Measurements from ENCODE around the gene RDH12. TPM values are rescaled to one million over a fixed set of nuclear protein-coding genes. Genes with fewer than 3 reads are reported as not detected.

RDH12 gene
- total and polyA plus RNA-seq, 2 donors (not counting 1 experiment from before 2014, with no cell fraction given): not detected

DNA sequence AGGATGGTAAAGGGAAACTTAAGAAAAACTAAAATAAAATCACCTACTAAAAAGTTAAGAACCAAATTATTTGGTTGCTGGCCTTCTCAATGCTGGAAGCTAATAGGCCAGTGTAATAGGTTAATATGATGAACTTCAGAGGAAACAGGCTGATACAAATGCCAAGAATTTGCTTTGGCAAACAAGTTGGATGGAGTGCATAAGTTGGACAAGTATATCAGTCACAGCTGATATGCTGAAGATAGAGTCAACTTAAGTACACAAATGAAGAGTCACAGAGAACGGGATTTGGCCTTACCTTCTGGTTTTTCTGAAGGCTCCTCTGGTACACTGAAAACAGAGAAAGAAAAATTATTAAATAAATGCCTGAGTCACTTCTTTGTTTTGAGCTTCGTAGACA, 66.5 kb downstream of the RDH12 start:
- no peak overlapping the region for H3K4me2 ChIP-seq (ENCODE audit: extremely low read depth, insufficient read depth, low read length)
- no peak for TF ChIP-seq CTCF (conservative IDR thresholded peaks at IDR 0.05 in 1 of 2, IDR thresholded peaks at IDR 0.05 in 1 of 2; ENCODE audit: low read depth in 1 of 2, low read length in 2 of 2)
- TF ChIP-seq EZH2 (IDR thresholded peaks at IDR 0.05; ENCODE audit: low read length, missing control alignments): no peak
- H3K79me2 ChIP-seq (ENCODE audit: control insufficient read depth, insufficient read depth, low read length): no peaks in the 10 kb centered on the region
- H3K4me1 ChIP-seq (ENCODE audit: control insufficient read depth, extremely low read depth, insufficient read depth, low read length): no peaks in the 10 kb centered on the region
- no peak overlapping the region for H3K4me3 ChIP-seq (replicated peaks in 1 of 4; ENCODE audit: control extremely low read depth in 1 of 4, insufficient read depth in 1 of 4, low read depth in 3 of 4, low read length in 4 of 4)
- no peak overlapping the region for H2AFZ ChIP-seq (ENCODE audit: low read length)
- H4K20me1 ChIP-seq (ENCODE audit: control insufficient read depth, extremely low read depth, insufficient read depth, low read length): no peaks in the 10 kb centered on the region
- H3K36me3 ChIP-seq (ENCODE audit: control insufficient read depth, insufficient read depth, low read length): peaks cover 3% of the 10 kb centered on the region
- no peak overlapping the region for H3K27ac ChIP-seq (ENCODE audit: insufficient read depth, low read length)
- no peaks in the 10 kb centered on the region for H3K27me3 ChIP-seq (ENCODE audit: control insufficient read depth, insufficient read depth, low read length)
- no peak for DNase-seq (ENCODE audit: low read depth in 2 of 2)
- no peak overlapping the region for H3K9ac ChIP-seq (ENCODE audit: insufficient read depth, low read length)
- H3K9me3 ChIP-seq (ENCODE audit: control insufficient read depth, insufficient read depth, low read depth, low read length): no peaks in the 10 kb centered on the region

DNA sequence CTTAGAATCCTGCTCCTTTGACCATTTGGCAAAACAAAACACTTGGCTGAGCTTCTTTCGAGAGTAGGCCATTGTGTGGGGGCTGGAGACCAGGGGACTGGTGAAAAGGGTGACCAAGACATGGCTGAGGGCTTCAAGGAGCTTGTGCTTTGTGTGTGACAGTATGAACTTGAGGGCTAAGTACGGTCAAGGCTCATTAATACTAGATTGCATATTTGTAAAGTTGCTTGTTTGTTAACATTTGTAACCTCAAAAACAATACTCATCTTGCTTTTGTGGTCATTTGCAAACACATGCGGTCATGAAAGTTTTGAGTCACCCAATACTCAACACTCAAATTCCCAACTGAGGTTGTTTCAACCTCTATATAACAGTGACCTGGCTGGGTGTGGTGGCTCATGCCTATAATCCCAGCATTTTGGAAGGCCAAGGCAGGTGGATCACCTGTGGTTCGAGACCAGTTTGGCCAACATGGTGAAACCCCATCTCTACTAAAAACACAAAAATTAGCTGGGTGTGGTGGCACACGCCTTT, 72.2 kb downstream of the RDH12 start:
- DNase-seq (ENCODE audit: low read depth in 2 of 2): no peak
- Histone ChIP-seq H3K27me3 (ENCODE audit: control insufficient read depth, insufficient read depth, low read length) (no peaks in the 10 kb centered on the region), H3K4me3 (replicated peaks in 1 of 4; ENCODE audit: control extremely low read depth in 1 of 4, insufficient read depth in 1 of 4, low read depth in 3 of 4, low read length in 4 of 4) (no peak overlapping the region), H3K4me2 (ENCODE audit: extremely low read depth, insufficient read depth, low read length) (no peak overlapping the region), H3K4me1 (ENCODE audit: control insufficient read depth, extremely low read depth, insufficient read depth, low read length) (no peaks in the 10 kb centered on the region), H2AFZ (ENCODE audit: low read length) (no peak overlapping the region), H4K20me1 (ENCODE audit: control insufficient read depth, extremely low read depth, insufficient read depth, low read length) (no peaks in the 10 kb centered on the region), H3K36me3 (ENCODE audit: control insufficient read depth, insufficient read depth, low read length) (peaks cover 8% of the 10 kb centered on the region), H3K9me3 (ENCODE audit: control insufficient read depth, insufficient read depth, low read depth, low read length) (no peaks in the 10 kb centered on the region), H3K9ac (ENCODE audit: insufficient read depth, low read length) (no peak overlapping the region), H3K79me2 (ENCODE audit: control insufficient read depth, insufficient read depth, low read length) (no peaks in the 10 kb centered on the region), H3K27ac (ENCODE audit: insufficient read depth, low read length) (no peak overlapping the region)
- TF ChIP-seq EZH2 (IDR thresholded peaks at IDR 0.05; ENCODE audit: low read length, missing control alignments) (no peak), CTCF (conservative IDR thresholded peaks at IDR 0.05 in 1 of 2, IDR thresholded peaks at IDR 0.05 in 1 of 2; ENCODE audit: low read depth in 1 of 2, low read length in 2 of 2) (no peak)

- H3K79me2 ChIP-seq (ENCODE audit: control insufficient read depth, insufficient read depth, low read length): no peaks in the 10 kb centered on the region
- no peak overlapping the region for H3K4me3 ChIP-seq (replicated peaks in 1 of 4; ENCODE audit: control extremely low read depth in 1 of 4, insufficient read depth in 1 of 4, low read depth in 3 of 4, low read length in 4 of 4)
- H3K4me1 ChIP-seq (ENCODE audit: control insufficient read depth, extremely low read depth, insufficient read depth, low read length): no peaks in the 10 kb centered on the region
- H3K27ac ChIP-seq (ENCODE audit: insufficient read depth, low read length): no peak overlapping the region
- H3K9ac ChIP-seq (ENCODE audit: insufficient read depth, low read length): no peak overlapping the region
- no peaks in the 10 kb centered on the region for H3K9me3 ChIP-seq (ENCODE audit: control insufficient read depth, insufficient read depth, low read depth, low read length)
- no peak for TF ChIP-seq CTCF (conservative IDR thresholded peaks at IDR 0.05 in 1 of 2, IDR thresholded peaks at IDR 0.05 in 1 of 2; ENCODE audit: low read depth in 1 of 2, low read length in 2 of 2)
- no peak for TF ChIP-seq EZH2 (IDR thresholded peaks at IDR 0.05; ENCODE audit: low read length, missing control alignments)
- no peaks in the 10 kb centered on the region for H4K20me1 ChIP-seq (ENCODE audit: control insufficient read depth, extremely low read depth, insufficient read depth, low read length)
- H3K4me2 ChIP-seq (ENCODE audit: extremely low read depth, insufficient read depth, low read length): no peak overlapping the region
- no peaks in the 10 kb centered on the region for H3K27me3 ChIP-seq (ENCODE audit: control insufficient read depth, insufficient read depth, low read length)
- no peak for DNase-seq (ENCODE audit: low read depth in 2 of 2)
- H2AFZ ChIP-seq (ENCODE audit: low read length): no peak overlapping the region
- peaks cover 12% of the 10 kb centered on the region for H3K36me3 ChIP-seq (ENCODE audit: control insufficient read depth, insufficient read depth, low read length)
These were observed 75.1 kb downstream of the RDH12 start for GRCh38 chr14:67776653-67777322.
